NCI-H2107 treated with DMSO at 0.1 percent for 48 hours (cell line): Measurements from ENCODE around the gene TMEM191C.
"Not testable (repeated sequence)": the region's sequence is repeated elsewhere in the genome, so short reads cannot be mapped to it uniquely, and the experiment has no call there.

Source experiments
- DNase-seq: peaks from one replicate; lab custom pipeline; 2025; ENCODE audit not compliant: unreplicated experiment; lab: John Stamatoyannopoulos, UW

The TMEM191C gene

GRCh38 chr22:21467337-21468193 is at the start of gene TMEM191C:
TMEM191C (plus strand) TSS chr22:21467387; CDS start chr22:21467460, 73 bp downstream.
- not testable (repeated sequence) for DNase-seq

- DNase-seq = not testable (repeated sequence)
Measured at GRCh38 chr22:21417853-21418252, 49.3 kb upstream of the TMEM191C start.

- not testable (repeated sequence) for DNase-seq
Measured at GRCh38 chr22:21418974-21419638, 48.1 kb upstream of the TMEM191C start.

GRCh38 chr22:21420180-21420763 is 46.9 kb upstream of the TMEM191C start:
- not testable (repeated sequence) for DNase-seq

- not testable (repeated sequence) for DNase-seq
Measured at GRCh38 chr22:21424084-21424709, 43.0 kb upstream of the TMEM191C start.

- DNase-seq = not testable (repeated sequence)
Measured at GRCh38 chr22:21434378-21435233, 32.6 kb upstream of the TMEM191C start.

- DNase-seq = not testable (repeated sequence)
Measured at GRCh38 chr22:21435998-21436810, 31.0 kb upstream of the TMEM191C start.

- not testable (repeated sequence) for DNase-seq
Measured at GRCh38 chr22:21438013-21438412, 29.2 kb upstream of the TMEM191C start.

GRCh38 chr22:21440018-21440636 is 27.1 kb upstream of the TMEM191C start:
- not testable (repeated sequence) for DNase-seq

- not testable (repeated sequence) for DNase-seq
Measured at GRCh38 chr22:21440676-21441075, 26.5 kb upstream of the TMEM191C start.

GRCh38 chr22:21441170-21441569 is 26.0 kb upstream of the TMEM191C start:
- DNase-seq = not testable (repeated sequence)

GRCh38 chr22:21442123-21442522 is 25.1 kb upstream of the TMEM191C start:
- not testable (repeated sequence) for DNase-seq

- DNase-seq = not testable (repeated sequence)
Measured at GRCh38 chr22:21442646-21443045, 24.5 kb upstream of the TMEM191C start.

- DNase-seq = no peak
Measured at GRCh38 chr22:21443057-21443734, 24.0 kb upstream of the TMEM191C start.

- DNase-seq = no peak
Measured at GRCh38 chr22:21443735-21444421, 23.3 kb upstream of the TMEM191C start.

- DNase-seq = no peak
Measured at GRCh38 chr22:21444701-21445436, 22.3 kb upstream of the TMEM191C start.
